ENCODE results near the gene TMSB15C.
A peak's percentile ranks its signal among the peaks of the same experiment; 100 is the strongest.
"Not testable (repeated sequence)": the region's sequence is repeated elsewhere in the genome, so short reads cannot be mapped to it uniquely, and the experiment has no call there.

TMSB15C gene

GRCh38 chrX:104075778-104076445 is at the start of gene TMSB15C:
TMSB15C (minus strand) TSS chrX:104076236.
- DNase-seq = not testable (repeated sequence)

- DNase-seq = no peak
Measured at GRCh38 chrX:104122829-104123228, 46.8 kb upstream of the TMSB15C start.

GRCh38 chrX:104118765-104119164 is 42.7 kb upstream of the TMSB15C start:
- DNase-seq = no peak

GRCh38 chrX:104117759-104118158 is 41.7 kb upstream of the TMSB15C start:
- DNase-seq = no peak

- DNase-seq = peak; percentile 28
Measured at GRCh38 chrX:104113222-104113965, 37.4 kb upstream of the TMSB15C start.

- DNase-seq = peak; percentile 47
Measured at GRCh38 chrX:104112326-104112951, 36.4 kb upstream of the TMSB15C start, which contains the start of gene ZCCHC18. ZCCHC18 (plus strand) TSS chrX:104112523; CDS start chrX:104114112, 1,589 bp downstream.

- not testable (repeated sequence) for DNase-seq
Measured at GRCh38 chrX:104110491-104111240, 34.6 kb upstream of the TMSB15C start.

GRCh38 chrX:104108955-104109354 is 32.9 kb upstream of the TMSB15C start:
- no peak for DNase-seq

- DNase-seq = no peak
Measured at GRCh38 chrX:104105330-104106262, 29.6 kb upstream of the TMSB15C start.

- no peak for DNase-seq
Measured at GRCh38 chrX:104104676-104105075, 28.6 kb upstream of the TMSB15C start.

GRCh38 chrX:104098919-104099318 is 22.9 kb upstream of the TMSB15C start:
- DNase-seq = no peak

- DNase-seq = peak; percentile 6
Measured at GRCh38 chrX:104098151-104098808, 22.2 kb upstream of the TMSB15C start.

- DNase-seq = no peak
Measured at GRCh38 chrX:104085919-104086318, 9.9 kb upstream of the TMSB15C start.

GRCh38 chrX:104085477-104085876 is 9.4 kb upstream of the TMSB15C start:
- DNase-seq = no peak

- DNase-seq = no peak
Measured at GRCh38 chrX:104084534-104085277, 8.7 kb upstream of the TMSB15C start.

- no peak for DNase-seq
Measured at GRCh38 chrX:104084063-104084462, 8.0 kb upstream of the TMSB15C start.

- not testable (repeated sequence) for DNase-seq
Measured at GRCh38 chrX:104077854-104078253, 1.8 kb upstream of the TMSB15C start.

- DNase-seq = not testable (repeated sequence)
Measured at GRCh38 chrX:104062636-104063035, 13.4 kb downstream of the TMSB15C start.

GRCh38 chrX:104054956-104055355 is 21.1 kb downstream of the TMSB15C start:
- DNase-seq = not testable (repeated sequence)

- DNase-seq = no peak
Measured at GRCh38 chrX:104047171-104047570, 28.9 kb downstream of the TMSB15C start.

GRCh38 chrX:104045642-104046041 is 30.4 kb downstream of the TMSB15C start:
- no peak for DNase-seq

All from NCI-H446 treated with DMSO at 0.1 percent for 48 hours (cell line).